Endothelial cell of umbilical vein (primary cell): Measurements from ENCODE around the gene DISP2.

Experiments used
- EZH2 ChIP-seq: IDR thresholded peaks from 2 replicates; pipeline ENCODE4 v1.6.1; 2012; ENCODE audit warnings: borderline replicate concordance, low read depth, mild to moderate bottlenecking, moderate library complexity, low read length, inconsistent platforms; ENCODE audit not compliant: severe bottlenecking
- TF ChIP-seq, protein P1 (sequence below), 2 donors: IDR thresholded peaks; 1 replicate in 1 of 2; 2 replicates in 1 of 2; pipeline ENCODE4 v1.5.1; 2011; ENCODE audit warnings: low read length in 2 of 2, mild to moderate bottlenecking in 2 of 2, moderate library complexity in 2 of 2, control low read depth in 1 of 2, inconsistent platforms in 1 of 2, low read depth in 1 of 2; ENCODE audit not compliant: insufficient read depth in 1 of 2; ENCODE audit errors: extremely low read depth in 1 of 2

DNA sequence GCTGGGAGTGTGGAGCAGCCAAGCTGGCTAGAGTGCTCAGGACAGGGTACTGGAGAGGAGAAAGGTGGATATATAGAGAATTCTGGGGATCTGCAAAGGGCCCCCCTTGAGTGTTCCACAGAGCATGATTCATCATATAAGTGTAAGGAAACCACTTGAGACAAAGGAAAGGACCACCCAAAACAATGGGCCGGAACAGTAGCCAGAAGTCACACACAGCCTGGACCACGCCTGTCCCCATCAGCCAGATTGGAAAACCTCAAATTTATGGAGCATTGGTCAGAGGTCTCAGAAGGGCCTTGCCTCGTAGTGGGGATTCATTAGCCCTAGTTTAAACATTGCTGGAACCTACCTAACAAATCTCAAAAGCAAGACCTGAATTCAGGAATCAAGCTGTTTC is 19.6 kb downstream of the DISP2 start:
- TF ChIP-seq, protein P1, sequence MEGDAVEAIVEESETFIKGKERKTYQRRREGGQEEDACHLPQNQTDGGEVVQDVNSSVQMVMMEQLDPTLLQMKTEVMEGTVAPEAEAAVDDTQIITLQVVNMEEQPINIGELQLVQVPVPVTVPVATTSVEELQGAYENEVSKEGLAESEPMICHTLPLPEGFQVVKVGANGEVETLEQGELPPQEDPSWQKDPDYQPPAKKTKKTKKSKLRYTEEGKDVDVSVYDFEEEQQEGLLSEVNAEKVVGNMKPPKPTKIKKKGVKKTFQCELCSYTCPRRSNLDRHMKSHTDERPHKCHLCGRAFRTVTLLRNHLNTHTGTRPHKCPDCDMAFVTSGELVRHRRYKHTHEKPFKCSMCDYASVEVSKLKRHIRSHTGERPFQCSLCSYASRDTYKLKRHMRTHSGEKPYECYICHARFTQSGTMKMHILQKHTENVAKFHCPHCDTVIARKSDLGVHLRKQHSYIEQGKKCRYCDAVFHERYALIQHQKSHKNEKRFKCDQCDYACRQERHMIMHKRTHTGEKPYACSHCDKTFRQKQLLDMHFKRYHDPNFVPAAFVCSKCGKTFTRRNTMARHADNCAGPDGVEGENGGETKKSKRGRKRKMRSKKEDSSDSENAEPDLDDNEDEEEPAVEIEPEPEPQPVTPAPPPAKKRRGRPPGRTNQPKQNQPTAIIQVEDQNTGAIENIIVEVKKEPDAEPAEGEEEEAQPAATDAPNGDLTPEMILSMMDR (IDR thresholded peaks at IDR 0.05; ENCODE audit: extremely low read depth in 1 of 2, insufficient read depth in 1 of 2, low read depth in 1 of 2, low read length in 2 of 2): no peak
- no peak for TF ChIP-seq EZH2
